Left lobe of liver (tissue), 2 donors: ENCODE data around the gene BCL11A. TPM values are rescaled to one million over a fixed set of nuclear protein-coding genes. Genes with fewer than 3 reads are reported as not detected.

ENCODE experiments used
- ATAC-seq: fragments of 200-7000 bp; cut with Tn5 transposase; one replicate; pipeline ENCODE4 v1.9.1; 2020; ENCODE audit warnings: mild to moderate bottlenecking, moderate library complexity
- DNase-seq: peaks from one replicate; pipeline ENCODE4 v3.0.0-alpha.2; 2020; ENCODE audit warnings: low spot score
- total RNA-seq: library from RNA; stranded (reverse); gene quantifications from one replicate; pipeline ENCODE4 v1.2.1, GENCODE V29; 2021
- donor health status: DM: no; HTN: no; CAD: no; lungs with moderate emphysema.
- donor health status: DM: no; HTN: yes; CAD: no.

The BCL11A gene
- total RNA-seq, 1 donor from 2014 or later = 0.50 TPM

GRCh38 chr2:60413814-60414168, 139.7 kb downstream of the BCL11A start:
- DNase-seq (no peak), ATAC-seq (no peak)

- DNase-seq (no peak), ATAC-seq (no peak)
Observed at GRCh38 chr2:60413069-60413813, 140.2 kb downstream of the BCL11A start.

- ATAC-seq (no peak), DNase-seq (no peak)
Observed at GRCh38 chr2:60412620-60413019, 140.8 kb downstream of the BCL11A start.

GRCh38 chr2:60412027-60412426, 141.4 kb downstream of the BCL11A start:
- ATAC-seq (no peak), DNase-seq (no peak)

- no peak for DNase-seq
- no peak for ATAC-seq
Observed at GRCh38 chr2:60411295-60411694, 142.2 kb downstream of the BCL11A start.

- ATAC-seq (no peak), DNase-seq (no peak)
Observed at GRCh38 chr2:60410456-60411146, 142.9 kb downstream of the BCL11A start.

GRCh38 chr2:60409531-60409871, 144.0 kb downstream of the BCL11A start:
- DNase-seq = no peak
- ATAC-seq = no peak

GRCh38 chr2:60408811-60409530, 144.5 kb downstream of the BCL11A start:
- no peak for ATAC-seq
- no peak for DNase-seq

GRCh38 chr2:60408207-60408606, 145.2 kb downstream of the BCL11A start:
- no peak for ATAC-seq

GRCh38 chr2:60407398-60407797, 146.1 kb downstream of the BCL11A start:
- ATAC-seq = no peak
- no peak for DNase-seq

More at GRCh38 chr2:60408207-60408606, 145.2 kb downstream of the BCL11A start:
- DNase-seq = no peak

GRCh38 chr2:60406192-60406591, 147.3 kb downstream of the BCL11A start:
- DNase-seq = no peak
- ATAC-seq = no peak

GRCh38 chr2:60405271-60405919, 148.1 kb downstream of the BCL11A start:
- no peak for ATAC-seq
- no peak for DNase-seq

Other genes starting within 250 kb of the BCL11A start
- 2.9 TPM for gene PAPOLG, start 202.6 kb upstream of the BCL11A start, total RNA-seq